Uterus (tissue), 2 donors: Measurements from ENCODE around the gene HMX1.

ENCODE experiments used
- CTCF ChIP-seq, 4 experiments: fragments of 200-600 bp in 2 of 4; fragments of 450-650 bp in 2 of 4; sonication (generic) in 2 of 4; IDR thresholded peaks; one replicate each; pipeline ENCODE4 v1.5.1; 2016 to 2019; ENCODE audit warnings: antibody characterized with exemption in 4 of 4, mild to moderate bottlenecking in 2 of 4, moderate library complexity in 1 of 4
- POLR2A ChIP-seq, 2 donors: fragments of 450-650 bp; IDR thresholded peaks; one replicate each; pipeline ENCODE4 v1.6.1; 2016; ENCODE audit warnings: antibody characterized with exemption in 2 of 2, mild to moderate bottlenecking in 1 of 2, moderate library complexity in 1 of 2

- TF ChIP-seq CTCF (IDR thresholded peaks at IDR 0.05) (no peak), POLR2A (IDR thresholded peaks at IDR 0.05) (no peak)
These were observed 33.7 kb upstream of the HMX1 start for GRCh38 chr4:8905226-8905772.
